Tibial nerve (tissue), 4 donors: ENCODE measurements around the gene PDZD2.

Experiments used
- EP300 ChIP-seq, 2 donors: sonication (generic); formaldehyde crosslinking; IDR thresholded peaks; one replicate each; pipeline ENCODE4 v1.6.1; 2017; ENCODE audit warnings: antibody characterized with exemption in 2 of 2, mild to moderate bottlenecking in 1 of 2
- POLR2A ChIP-seq, 2 donors: fragments of 450-650 bp; IDR thresholded peaks; one replicate each; pipeline ENCODE4 v1.6.1; 2017; ENCODE audit warnings: antibody characterized with exemption in 2 of 2, mild to moderate bottlenecking in 2 of 2, moderate library complexity in 2 of 2
- TF ChIP-seq, protein P1 (sequence below), 5 experiments: fragments of 200-600 bp in 3 of 5; fragments of 450-650 bp in 2 of 5; sonication (generic) in 3 of 5; IDR thresholded peaks; one replicate each; pipeline ENCODE4 v1.5.1; 2016 to 2019; ENCODE audit warnings: antibody characterized with exemption in 5 of 5, mild to moderate bottlenecking in 3 of 5, moderate library complexity in 2 of 5

DNA sequence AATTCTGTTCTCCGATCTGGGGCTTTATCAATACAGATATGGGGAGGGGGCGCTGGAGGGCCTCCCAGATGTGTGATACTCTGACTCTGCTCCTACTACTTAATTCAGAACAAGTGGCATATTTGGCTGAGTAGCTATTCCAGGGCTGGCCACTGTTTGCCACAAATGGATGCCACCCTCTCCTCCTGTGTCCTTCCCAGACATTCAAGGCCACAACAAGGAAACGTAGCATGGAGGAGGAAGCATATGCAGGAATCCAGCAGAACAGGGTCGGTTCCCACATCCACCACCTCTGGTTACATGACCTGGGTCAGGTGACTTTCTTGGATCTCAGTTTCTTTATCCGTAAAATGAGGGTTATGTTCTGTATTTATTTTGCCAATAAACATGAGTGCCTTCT is 404.2 kb downstream of the PDZD2 start:
- TF ChIP-seq, protein P1, sequence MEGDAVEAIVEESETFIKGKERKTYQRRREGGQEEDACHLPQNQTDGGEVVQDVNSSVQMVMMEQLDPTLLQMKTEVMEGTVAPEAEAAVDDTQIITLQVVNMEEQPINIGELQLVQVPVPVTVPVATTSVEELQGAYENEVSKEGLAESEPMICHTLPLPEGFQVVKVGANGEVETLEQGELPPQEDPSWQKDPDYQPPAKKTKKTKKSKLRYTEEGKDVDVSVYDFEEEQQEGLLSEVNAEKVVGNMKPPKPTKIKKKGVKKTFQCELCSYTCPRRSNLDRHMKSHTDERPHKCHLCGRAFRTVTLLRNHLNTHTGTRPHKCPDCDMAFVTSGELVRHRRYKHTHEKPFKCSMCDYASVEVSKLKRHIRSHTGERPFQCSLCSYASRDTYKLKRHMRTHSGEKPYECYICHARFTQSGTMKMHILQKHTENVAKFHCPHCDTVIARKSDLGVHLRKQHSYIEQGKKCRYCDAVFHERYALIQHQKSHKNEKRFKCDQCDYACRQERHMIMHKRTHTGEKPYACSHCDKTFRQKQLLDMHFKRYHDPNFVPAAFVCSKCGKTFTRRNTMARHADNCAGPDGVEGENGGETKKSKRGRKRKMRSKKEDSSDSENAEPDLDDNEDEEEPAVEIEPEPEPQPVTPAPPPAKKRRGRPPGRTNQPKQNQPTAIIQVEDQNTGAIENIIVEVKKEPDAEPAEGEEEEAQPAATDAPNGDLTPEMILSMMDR (IDR thresholded peaks at IDR 0.05) = no peak
- TF ChIP-seq POLR2A (IDR thresholded peaks at IDR 0.05) (no peak), EP300 (IDR thresholded peaks at IDR 0.05) (no peak)
